ENCODE results near the gene TMEM115. TPM values are rescaled to one million over a fixed set of nuclear protein-coding genes. Genes with fewer than 3 reads are reported as not detected.
A peak's percentile ranks its signal among the peaks of the same experiment; 100 is the strongest.

Gene TMEM115
- total and polyA plus RNA-seq, 2 of the 13 experiments (the other 11 are each of a cell fraction or from before 2014, with no cell fraction given), result 22.1 to 30.7 TPM

- no peak for TF ChIP-seq ZBTB33 (CRISPR knock-in tag; IDR thresholded peaks at IDR 0.05)
- no peak for TF ChIP-seq ZBTB40 (IDR thresholded peaks at IDR 0.05)
- TF ChIP-seq ZBTB40 (CRISPR knock-in tag; IDR thresholded peaks at IDR 0.05), result peak; percentile 92
- no peak for TF ChIP-seq ZNF549 (CRISPR knock-in tag; IDR thresholded peaks at IDR 0.05)
- TF ChIP-seq FOXA3 (CRISPR knock-in tag; IDR thresholded peaks at IDR 0.05), result 0 out of 2 replicates have a peak, but pooled peaks have one; percentile 28
- TF ChIP-seq NR0B2 (CRISPR knock-in tag; IDR thresholded peaks at IDR 0.05), result no peak
- TF ChIP-seq AFF4 (CRISPR knock-in tag; IDR thresholded peaks at IDR 0.05), result no peak
- TF ChIP-seq AHR (CRISPR knock-in tag; IDR thresholded peaks at IDR 0.05), result no peak
- no peak for TF ChIP-seq ZFP37 (CRISPR knock-in tag; IDR thresholded peaks at IDR 0.05; ENCODE audit: borderline replicate concordance)
- no peak for TF ChIP-seq FOXA1 (IDR thresholded peaks at IDR 0.05)
- 0 out of 2 replicates have a peak, but pooled peaks have one; percentile 20 for TF ChIP-seq FOXA1 (CRISPR knock-in tag; IDR thresholded peaks at IDR 0.05)
- no peak for TF ChIP-seq SNAI1 (CRISPR knock-in tag; IDR thresholded peaks at IDR 0.05; ENCODE audit: borderline replicate concordance)
These were observed 12.0 kb downstream of the TMEM115 start (continued) for GRCh38 chr3:50347187-50347813.

All from HepG2 (cell line).